GM23338 (cell line): Measurements from ENCODE around the gene ARHGEF16. TPM values are rescaled to one million over a fixed set of nuclear protein-coding genes. Genes with fewer than 3 reads are reported as not detected.

ENCODE experiments used
- ATAC-seq: fragments of 200-7000 bp; cut with Tn5 transposase; 3 replicates; pipeline ENCODE4 v1.9.1; 2020
- DNase-seq: peaks from one replicate; pipeline ENCODE4 v3.0.0-alpha.2; 2015; ENCODE audit warnings: low spot score
- H2AFZ ChIP-seq: fragments of 200-600 bp; sonication (generic); 2 replicates; pipeline ENCODE4 v1.8.0; 2016; ENCODE audit warnings: antibody characterized with exemption, mild to moderate bottlenecking, moderate library complexity
- H3F3A ChIP-seq: fragments of 200-600 bp; sonication (generic); replicated peaks from 2 replicates; pipeline ENCODE4 v1.8.0; 2017; ENCODE audit warnings: antibody characterized with exemption, mixed run types, low read depth
- H3K27ac ChIP-seq: fragments of 200-600 bp; sonication (generic); 2 replicates; pipeline ENCODE4 v1.6.1; 2016; ENCODE audit warnings: low read depth
- H3K27me3 ChIP-seq: fragments of 200-600 bp; sonication (generic); 2 replicates; pipeline ENCODE4 v1.8.0; 2016; ENCODE audit warnings: mild to moderate bottlenecking, mixed run types, moderate library complexity; ENCODE audit not compliant: insufficient read depth
- H3K36me3 ChIP-seq: fragments of 200-600 bp; sonication (generic); 2 replicates; pipeline ENCODE4 v1.8.0; 2016; ENCODE audit warnings: mild to moderate bottlenecking; ENCODE audit not compliant: insufficient read depth
- H3K4me1 ChIP-seq: fragments of 200-600 bp; sonication (generic); 2 replicates; pipeline ENCODE4 v1.8.0; 2016; ENCODE audit warnings: mild to moderate bottlenecking, moderate library complexity; ENCODE audit not compliant: insufficient read depth
- H3K4me2 ChIP-seq: fragments of 200-600 bp; sonication (generic); 2 replicates; pipeline ENCODE4 v1.7.1; 2017; ENCODE audit warnings: mixed run types
- H3K4me3 ChIP-seq: fragments of 200-600 bp; sonication (generic); 2 replicates; pipeline ENCODE4 v1.6.1; 2016; ENCODE audit warnings: mixed run types
- H3K79me2 ChIP-seq: fragments of 200-600 bp; sonication (generic); replicated peaks from 2 replicates; pipeline ENCODE4 v1.8.0; 2017; ENCODE audit warnings: mild to moderate bottlenecking; ENCODE audit not compliant: insufficient read depth
- H3K9me2 ChIP-seq: fragments of 200-600 bp; sonication (generic); 2 replicates; pipeline ENCODE4 v1.8.0; 2017; ENCODE audit not compliant: insufficient read depth
- H4K20me1 ChIP-seq: fragments of 200-600 bp; sonication (generic); replicated peaks from 2 replicates; pipeline ENCODE4 v1.8.0; 2017; ENCODE audit warnings: mild to moderate bottlenecking; ENCODE audit not compliant: insufficient read depth
- H3K27ac Mint-ChIP-seq: 2 replicates; pipeline ENCODE4 v1.8.0; 2020; ENCODE audit warnings: inconsistent platforms, mild to moderate bottlenecking, moderate library complexity, mixed read lengths
- H3K27me3 Mint-ChIP-seq: 3 replicates; pipeline ENCODE4 v1.8.0; 2022; ENCODE audit warnings: low read depth, mild to moderate bottlenecking, moderate library complexity, mixed read lengths, inconsistent platforms; ENCODE audit not compliant: insufficient read depth, poor library complexity
- H3K36me3 Mint-ChIP-seq: 3 replicates; pipeline ENCODE4 v1.8.0; 2021; ENCODE audit warnings: low read depth, mild to moderate bottlenecking, inconsistent platforms, moderate library complexity, mixed read lengths
- H3K4me1 Mint-ChIP-seq: 3 replicates; pipeline ENCODE4 v1.8.0; 2020; ENCODE audit warnings: mild to moderate bottlenecking, inconsistent platforms, mixed read lengths
- H3K4me3 Mint-ChIP-seq: 3 replicates; pipeline ENCODE4 v1.8.0; 2021; ENCODE audit warnings: moderate library complexity, mild to moderate bottlenecking, inconsistent platforms, mixed read lengths
- H3K9me3 Mint-ChIP-seq: 3 replicates; pipeline ENCODE4 v1.8.0; 2020; ENCODE audit warnings: moderate library complexity, mild to moderate bottlenecking, inconsistent platforms, mixed read lengths
- CREB1 ChIP-seq: fragments of 250-450 bp; sonication (Bioruptor Pico); IDR thresholded peaks from 2 replicates; pipeline ENCODE4 v1.5.0; 2020; ENCODE audit warnings: low read depth, mild to moderate bottlenecking, moderate library complexity
- EZH2 ChIP-seq: fragments of 200-600 bp; sonication (generic); IDR thresholded peaks from one replicate; pipeline ENCODE4 v1.8.0; 2017; ENCODE audit warnings: antibody characterized with exemption, mild to moderate bottlenecking, low read depth; ENCODE audit not compliant: unreplicated experiment
- EZH2phosphoT487 ChIP-seq: fragments of 200-600 bp; sonication (generic); IDR thresholded peaks from one replicate; pipeline ENCODE4 v1.8.1; 2018; ENCODE audit warnings: antibody characterized with exemption; ENCODE audit not compliant: unreplicated experiment
- JUNB ChIP-seq: IDR thresholded peaks from one replicate; pipeline ENCODE4 v1.6.1; 2016; ENCODE audit warnings: antibody characterized with exemption; ENCODE audit not compliant: unreplicated experiment
- NANOG ChIP-seq: IDR thresholded peaks from 2 replicates; pipeline ENCODE4 v1.6.1; 2016; ENCODE audit warnings: antibody characterized with exemption, borderline replicate concordance
- POLR2AphosphoS5 ChIP-seq: IDR thresholded peaks from 2 replicates; pipeline ENCODE4 v1.6.1; 2016; ENCODE audit warnings: antibody characterized with exemption, low read depth
- STAT1 ChIP-seq: IDR thresholded peaks from one replicate; pipeline ENCODE4 v1.6.1; 2016; ENCODE audit warnings: antibody characterized with exemption; ENCODE audit not compliant: unreplicated experiment
- ZNF114 ChIP-seq: fragments of 250-450 bp; sonication (Bioruptor Pico); IDR thresholded peaks from 2 replicates; pipeline ENCODE4 v1.5.0; 2020; ENCODE audit warnings: mild to moderate bottlenecking, moderate library complexity
- ZNF331 ChIP-seq: fragments of 250-450 bp; sonication (Bioruptor Pico); IDR thresholded peaks from 2 replicates; pipeline ENCODE4 v1.5.0; 2020; ENCODE audit warnings: low read depth, mild to moderate bottlenecking, moderate library complexity
- polyA plus RNA-seq: library from polyadenylated mRNA; unstranded; fragments of >200 nt; fragmentation: Nextera tagmentation; extraction: Ambion mirVana; gene quantifications from 2 replicates; pipeline ENCODE4 v1.2.1, GENCODE V29; 2016
- total RNA-seq: library from RNA; depleted of rRNA; stranded (reverse); fragments of >200 nt; shearing (Covaris generic); gene quantifications from 2 replicates; pipeline ENCODE4 v1.2.3, GENCODE V29; 2014
- TF ChIP-seq, protein P1 (sequence below): fragments of 250-450 bp; sonication (Bioruptor Pico); IDR thresholded peaks from 2 replicates; pipeline ENCODE4 v1.5.0; 2020; ENCODE audit warnings: mild to moderate bottlenecking, moderate library complexity
- TF ChIP-seq, protein P2 (sequence below): IDR thresholded peaks from 2 replicates; pipeline ENCODE4 v1.6.1; 2016; ENCODE audit warnings: antibody characterized with exemption
- TF ChIP-seq, protein P3 (sequence below): IDR thresholded peaks from one replicate; pipeline ENCODE4 v1.6.1; 2018; ENCODE audit warnings: antibody characterized with exemption; ENCODE audit not compliant: unreplicated experiment
- TF ChIP-seq, protein P4 (sequence below), 2 experiments: fragments of 200-600 bp in 1 of 2; sonication (generic) in 1 of 2; conservative IDR thresholded peaks; 2 replicates each; pipeline versions ENCODE4 v1.5.1 to v1.6.1; 2016 to 2017; ENCODE audit warnings: antibody characterized with exemption in 2 of 2, low read depth in 2 of 2, mild to moderate bottlenecking in 2 of 2, moderate library complexity in 1 of 2

The ARHGEF16 gene
- total and polyA plus RNA-seq, 2 experiments from 2014 or later, result 12.2 to 29.3 TPM

DNA sequence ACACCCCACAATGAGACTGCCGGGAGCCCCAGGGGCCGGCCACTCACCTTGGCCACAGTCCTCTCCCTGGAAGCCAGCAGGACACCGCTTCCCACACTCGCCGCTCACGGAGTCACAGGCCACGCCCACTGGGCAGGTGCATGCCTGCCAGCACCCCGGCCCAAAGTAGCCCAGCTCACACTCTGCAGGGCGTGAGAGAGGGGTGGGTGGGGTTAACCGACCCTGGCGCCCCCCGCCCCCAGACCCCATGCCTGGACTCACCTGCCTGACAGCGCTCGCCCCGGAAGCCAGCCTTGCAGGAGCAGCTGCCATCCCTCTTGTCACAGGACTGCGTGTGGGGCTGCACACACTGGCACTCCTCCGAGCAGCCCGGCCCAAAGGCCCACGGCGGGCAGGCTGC is 50.7 kb downstream of the ARHGEF16 start (continued):
- TF ChIP-seq, protein P1, sequence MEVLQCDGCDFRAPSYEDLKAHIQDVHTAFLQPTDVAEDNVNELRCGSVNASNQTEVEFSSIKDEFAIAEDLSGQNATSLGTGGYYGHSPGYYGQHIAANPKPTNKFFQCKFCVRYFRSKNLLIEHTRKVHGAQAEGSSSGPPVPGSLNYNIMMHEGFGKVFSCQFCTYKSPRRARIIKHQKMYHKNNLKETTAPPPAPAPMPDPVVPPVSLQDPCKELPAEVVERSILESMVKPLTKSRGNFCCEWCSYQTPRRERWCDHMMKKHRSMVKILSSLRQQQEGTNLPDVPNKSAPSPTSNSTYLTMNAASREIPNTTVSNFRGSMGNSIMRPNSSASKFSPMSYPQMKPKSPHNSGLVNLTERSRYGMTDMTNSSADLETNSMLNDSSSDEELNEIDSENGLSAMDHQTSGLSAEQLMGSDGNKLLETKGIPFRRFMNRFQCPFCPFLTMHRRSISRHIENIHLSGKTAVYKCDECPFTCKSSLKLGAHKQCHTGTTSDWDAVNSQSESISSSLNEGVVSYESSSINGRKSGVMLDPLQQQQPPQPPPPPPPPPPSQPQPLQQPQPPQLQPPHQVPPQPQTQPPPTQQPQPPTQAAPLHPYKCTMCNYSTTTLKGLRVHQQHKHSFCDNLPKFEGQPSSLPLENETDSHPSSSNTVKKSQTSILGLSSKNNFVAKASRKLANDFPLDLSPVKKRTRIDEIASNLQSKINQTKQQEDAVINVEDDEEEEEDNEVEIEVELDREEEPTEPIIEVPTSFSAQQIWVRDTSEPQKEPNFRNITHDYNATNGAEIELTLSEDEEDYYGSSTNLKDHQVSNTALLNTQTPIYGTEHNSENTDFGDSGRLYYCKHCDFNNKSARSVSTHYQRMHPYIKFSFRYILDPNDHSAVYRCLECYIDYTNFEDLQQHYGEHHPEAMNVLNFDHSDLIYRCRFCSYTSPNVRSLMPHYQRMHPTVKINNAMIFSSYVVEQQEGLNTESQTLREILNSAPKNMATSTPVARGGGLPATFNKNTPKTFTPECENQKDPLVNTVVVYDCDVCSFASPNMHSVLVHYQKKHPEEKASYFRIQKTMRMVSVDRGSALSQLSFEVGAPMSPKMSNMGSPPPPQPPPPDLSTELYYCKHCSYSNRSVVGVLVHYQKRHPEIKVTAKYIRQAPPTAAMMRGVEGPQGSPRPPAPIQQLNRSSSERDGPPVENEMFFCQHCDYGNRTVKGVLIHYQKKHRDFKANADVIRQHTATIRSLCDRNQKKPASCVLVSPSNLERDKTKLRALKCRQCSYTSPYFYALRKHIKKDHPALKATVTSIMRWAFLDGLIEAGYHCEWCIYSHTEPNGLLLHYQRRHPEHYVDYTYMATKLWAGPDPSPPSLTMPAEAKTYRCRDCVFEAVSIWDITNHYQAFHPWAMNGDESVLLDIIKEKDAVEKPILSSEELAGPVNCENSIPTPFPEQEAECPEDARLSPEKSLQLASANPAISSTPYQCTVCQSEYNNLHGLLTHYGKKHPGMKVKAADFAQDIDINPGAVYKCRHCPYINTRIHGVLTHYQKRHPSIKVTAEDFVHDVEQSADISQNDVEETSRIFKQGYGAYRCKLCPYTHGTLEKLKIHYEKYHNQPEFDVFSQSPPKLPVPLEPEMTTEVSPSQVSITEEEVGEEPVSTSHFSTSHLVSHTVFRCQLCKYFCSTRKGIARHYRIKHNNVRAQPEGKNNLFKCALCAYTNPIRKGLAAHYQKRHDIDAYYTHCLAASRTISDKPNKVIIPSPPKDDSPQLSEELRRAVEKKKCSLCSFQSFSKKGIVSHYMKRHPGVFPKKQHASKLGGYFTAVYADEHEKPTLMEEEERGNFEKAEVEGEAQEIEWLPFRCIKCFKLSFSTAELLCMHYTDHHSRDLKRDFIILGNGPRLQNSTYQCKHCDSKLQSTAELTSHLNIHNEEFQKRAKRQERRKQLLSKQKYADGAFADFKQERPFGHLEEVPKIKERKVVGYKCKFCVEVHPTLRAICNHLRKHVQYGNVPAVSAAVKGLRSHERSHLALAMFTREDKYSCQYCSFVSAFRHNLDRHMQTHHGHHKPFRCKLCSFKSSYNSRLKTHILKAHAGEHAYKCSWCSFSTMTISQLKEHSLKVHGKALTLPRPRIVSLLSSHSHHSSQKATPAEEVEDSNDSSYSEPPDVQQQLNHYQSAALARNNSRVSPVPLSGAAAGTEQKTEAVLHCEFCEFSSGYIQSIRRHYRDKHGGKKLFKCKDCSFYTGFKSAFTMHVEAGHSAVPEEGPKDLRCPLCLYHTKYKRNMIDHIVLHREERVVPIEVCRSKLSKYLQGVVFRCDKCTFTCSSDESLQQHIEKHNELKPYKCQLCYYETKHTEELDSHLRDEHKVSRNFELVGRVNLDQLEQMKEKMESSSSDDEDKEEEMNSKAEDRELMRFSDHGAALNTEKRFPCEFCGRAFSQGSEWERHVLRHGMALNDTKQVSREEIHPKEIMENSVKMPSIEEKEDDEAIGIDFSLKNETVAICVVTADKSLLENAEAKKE (CRISPR knock-in tag), result no peak
- TF ChIP-seq STAT1 (no peak), CREB1 (no peak), ZNF331 (CRISPR knock-in tag) (no peak), NANOG (no peak)

DNA sequence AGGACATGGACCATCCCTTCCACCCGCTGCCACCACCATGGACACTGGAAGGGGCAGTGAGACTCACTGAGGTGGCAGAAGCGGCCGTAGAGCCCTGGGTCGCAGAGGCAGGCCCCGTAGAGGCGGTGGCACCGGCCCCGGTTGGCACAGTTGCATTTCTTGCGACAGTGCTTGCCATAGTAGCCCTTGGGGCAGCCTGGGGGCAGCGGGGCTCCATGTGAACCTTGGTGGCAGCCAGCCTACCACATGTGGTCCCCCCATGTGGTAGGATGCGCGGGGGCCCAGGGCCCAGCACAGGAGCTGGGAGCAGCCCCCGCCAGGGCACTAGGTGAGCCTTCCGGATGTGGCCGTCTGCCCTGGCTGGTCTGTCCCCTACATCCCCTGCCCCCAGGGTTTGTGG is 51.6 kb downstream of the ARHGEF16 start:
- Mint-ChIP-seq H3K36me3 (no peaks in the 10 kb centered on the region), H3K9me3 (no peaks in the 10 kb centered on the region), H3K27ac (no peak overlapping the region), H3K4me3 (no peak overlapping the region), H3K4me1 (no peaks in the 10 kb centered on the region; the same call in 2 of the 3 replicates), H3K27me3 (peaks cover 11% of the 10 kb centered on the region)
- H3F3A ChIP-seq, result no peaks in the 10 kb centered on the region
- H3K27me3 ChIP-seq, result no peaks in the 10 kb centered on the region
- no peak overlapping the region for H2AFZ ChIP-seq
- no peaks in the 10 kb centered on the region for H3K79me2 ChIP-seq
- H3K4me3 ChIP-seq, result no peak overlapping the region
- H3K4me1 ChIP-seq, result no peaks in the 10 kb centered on the region
- H3K9me2 ChIP-seq, result no peaks in the 10 kb centered on the region
- H3K27ac ChIP-seq, result no peak overlapping the region
- H4K20me1 ChIP-seq, result no peaks in the 10 kb centered on the region; the same call in 1 of the 2 replicates
- DNase-seq, result no peak
- no peaks in the 10 kb centered on the region for H3K36me3 ChIP-seq
- no peak overlapping the region for H3K4me2 ChIP-seq
- no peak for ATAC-seq
- TF ChIP-seq STAT1 (no peak), EZH2phosphoT487 (no peak), EZH2 (no peak), ZNF114 (CRISPR knock-in tag) (no peak), POLR2AphosphoS5 (no peak), JUNB (no peak)
- TF ChIP-seq, protein P2, sequence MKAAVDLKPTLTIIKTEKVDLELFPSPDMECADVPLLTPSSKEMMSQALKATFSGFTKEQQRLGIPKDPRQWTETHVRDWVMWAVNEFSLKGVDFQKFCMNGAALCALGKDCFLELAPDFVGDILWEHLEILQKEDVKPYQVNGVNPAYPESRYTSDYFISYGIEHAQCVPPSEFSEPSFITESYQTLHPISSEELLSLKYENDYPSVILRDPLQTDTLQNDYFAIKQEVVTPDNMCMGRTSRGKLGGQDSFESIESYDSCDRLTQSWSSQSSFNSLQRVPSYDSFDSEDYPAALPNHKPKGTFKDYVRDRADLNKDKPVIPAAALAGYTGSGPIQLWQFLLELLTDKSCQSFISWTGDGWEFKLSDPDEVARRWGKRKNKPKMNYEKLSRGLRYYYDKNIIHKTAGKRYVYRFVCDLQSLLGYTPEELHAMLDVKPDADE, result no peak
- TF ChIP-seq, protein P3, sequence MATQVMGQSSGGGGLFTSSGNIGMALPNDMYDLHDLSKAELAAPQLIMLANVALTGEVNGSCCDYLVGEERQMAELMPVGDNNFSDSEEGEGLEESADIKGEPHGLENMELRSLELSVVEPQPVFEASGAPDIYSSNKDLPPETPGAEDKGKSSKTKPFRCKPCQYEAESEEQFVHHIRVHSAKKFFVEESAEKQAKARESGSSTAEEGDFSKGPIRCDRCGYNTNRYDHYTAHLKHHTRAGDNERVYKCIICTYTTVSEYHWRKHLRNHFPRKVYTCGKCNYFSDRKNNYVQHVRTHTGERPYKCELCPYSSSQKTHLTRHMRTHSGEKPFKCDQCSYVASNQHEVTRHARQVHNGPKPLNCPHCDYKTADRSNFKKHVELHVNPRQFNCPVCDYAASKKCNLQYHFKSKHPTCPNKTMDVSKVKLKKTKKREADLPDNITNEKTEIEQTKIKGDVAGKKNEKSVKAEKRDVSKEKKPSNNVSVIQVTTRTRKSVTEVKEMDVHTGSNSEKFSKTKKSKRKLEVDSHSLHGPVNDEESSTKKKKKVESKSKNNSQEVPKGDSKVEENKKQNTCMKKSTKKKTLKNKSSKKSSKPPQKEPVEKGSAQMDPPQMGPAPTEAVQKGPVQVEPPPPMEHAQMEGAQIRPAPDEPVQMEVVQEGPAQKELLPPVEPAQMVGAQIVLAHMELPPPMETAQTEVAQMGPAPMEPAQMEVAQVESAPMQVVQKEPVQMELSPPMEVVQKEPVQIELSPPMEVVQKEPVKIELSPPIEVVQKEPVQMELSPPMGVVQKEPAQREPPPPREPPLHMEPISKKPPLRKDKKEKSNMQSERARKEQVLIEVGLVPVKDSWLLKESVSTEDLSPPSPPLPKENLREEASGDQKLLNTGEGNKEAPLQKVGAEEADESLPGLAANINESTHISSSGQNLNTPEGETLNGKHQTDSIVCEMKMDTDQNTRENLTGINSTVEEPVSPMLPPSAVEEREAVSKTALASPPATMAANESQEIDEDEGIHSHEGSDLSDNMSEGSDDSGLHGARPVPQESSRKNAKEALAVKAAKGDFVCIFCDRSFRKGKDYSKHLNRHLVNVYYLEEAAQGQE, result no peak
- TF ChIP-seq, protein P4, sequence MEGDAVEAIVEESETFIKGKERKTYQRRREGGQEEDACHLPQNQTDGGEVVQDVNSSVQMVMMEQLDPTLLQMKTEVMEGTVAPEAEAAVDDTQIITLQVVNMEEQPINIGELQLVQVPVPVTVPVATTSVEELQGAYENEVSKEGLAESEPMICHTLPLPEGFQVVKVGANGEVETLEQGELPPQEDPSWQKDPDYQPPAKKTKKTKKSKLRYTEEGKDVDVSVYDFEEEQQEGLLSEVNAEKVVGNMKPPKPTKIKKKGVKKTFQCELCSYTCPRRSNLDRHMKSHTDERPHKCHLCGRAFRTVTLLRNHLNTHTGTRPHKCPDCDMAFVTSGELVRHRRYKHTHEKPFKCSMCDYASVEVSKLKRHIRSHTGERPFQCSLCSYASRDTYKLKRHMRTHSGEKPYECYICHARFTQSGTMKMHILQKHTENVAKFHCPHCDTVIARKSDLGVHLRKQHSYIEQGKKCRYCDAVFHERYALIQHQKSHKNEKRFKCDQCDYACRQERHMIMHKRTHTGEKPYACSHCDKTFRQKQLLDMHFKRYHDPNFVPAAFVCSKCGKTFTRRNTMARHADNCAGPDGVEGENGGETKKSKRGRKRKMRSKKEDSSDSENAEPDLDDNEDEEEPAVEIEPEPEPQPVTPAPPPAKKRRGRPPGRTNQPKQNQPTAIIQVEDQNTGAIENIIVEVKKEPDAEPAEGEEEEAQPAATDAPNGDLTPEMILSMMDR (conservative IDR thresholded peaks at IDR 0.05; ENCODE audit: low read depth in 2 of 2), result no peak
